HG03139 (cell line): ENCODE results near the gene GMNN.
"Not testable (repeated sequence)": the region's sequence is repeated elsewhere in the genome, so short reads cannot be mapped to it uniquely, and the experiment has no call there.

Experiments used
- ATAC-seq: cut with Tn5 transposase; IDR thresholded peaks from one replicate; pipeline ENCODE4 v1.9.1; 2021; ENCODE audit not compliant: unreplicated experiment

The GMNN gene

DNA sequence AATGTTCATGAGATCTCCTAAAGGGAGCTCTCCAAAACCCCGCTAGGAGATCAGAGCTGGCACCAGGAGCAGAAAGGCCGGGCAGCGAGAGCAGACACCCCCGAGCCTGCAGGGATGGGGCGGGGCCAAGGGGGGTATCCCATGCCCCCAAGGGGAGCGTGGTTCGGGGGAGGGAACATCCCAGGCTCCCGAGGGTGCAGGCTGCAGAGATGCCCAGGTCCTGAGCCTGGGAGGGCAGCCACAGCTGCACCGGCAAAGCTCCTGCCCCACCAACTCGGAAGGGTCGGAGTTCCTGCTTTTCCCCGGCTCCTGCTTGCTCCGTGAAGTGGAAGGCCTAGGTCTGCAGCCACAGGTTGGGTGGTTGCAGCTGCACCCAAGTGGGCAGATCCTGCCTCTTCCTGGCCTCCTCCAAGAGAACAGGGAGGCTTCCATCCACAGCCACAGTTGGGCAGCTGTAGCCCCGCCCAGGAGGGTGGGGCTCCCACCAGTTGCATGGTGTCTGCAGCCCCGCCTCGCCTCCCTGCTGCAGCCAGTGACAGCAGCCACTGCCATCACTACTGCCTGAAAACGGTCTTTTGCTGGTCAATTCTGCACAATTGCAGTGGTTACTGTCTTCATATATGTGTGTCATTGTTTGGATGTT, 13.4 kb upstream of the GMNN start:
- ATAC-seq = no peak

DNA sequence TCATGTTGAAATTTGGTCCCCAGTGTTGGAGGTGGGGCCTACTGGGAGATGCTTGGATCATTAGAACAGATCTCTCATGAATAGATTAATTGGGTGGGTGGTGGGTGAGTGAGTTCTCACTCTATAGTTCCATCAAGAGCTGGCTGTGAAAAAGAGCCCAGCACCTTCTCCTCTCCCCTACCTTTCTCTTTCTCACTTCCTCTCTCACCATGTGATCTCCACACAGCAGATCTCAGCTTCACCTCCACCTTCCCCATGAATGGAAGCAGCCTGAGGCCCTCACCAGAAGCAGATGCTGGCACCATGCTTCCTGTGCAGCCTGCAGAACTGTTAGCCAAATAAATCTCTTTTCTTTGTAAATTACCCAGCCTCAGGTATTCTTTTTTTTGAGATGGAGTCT, 12.9 kb upstream of the GMNN start:
- ATAC-seq = no peak

GRCh38 chr6:24763578-24763977, 11.2 kb upstream of the GMNN start:
- no peak for ATAC-seq

- not testable (repeated sequence) for ATAC-seq
Observed at GRCh38 chr6:24764833-24765828, 9.6 kb upstream of the GMNN start.

DNA sequence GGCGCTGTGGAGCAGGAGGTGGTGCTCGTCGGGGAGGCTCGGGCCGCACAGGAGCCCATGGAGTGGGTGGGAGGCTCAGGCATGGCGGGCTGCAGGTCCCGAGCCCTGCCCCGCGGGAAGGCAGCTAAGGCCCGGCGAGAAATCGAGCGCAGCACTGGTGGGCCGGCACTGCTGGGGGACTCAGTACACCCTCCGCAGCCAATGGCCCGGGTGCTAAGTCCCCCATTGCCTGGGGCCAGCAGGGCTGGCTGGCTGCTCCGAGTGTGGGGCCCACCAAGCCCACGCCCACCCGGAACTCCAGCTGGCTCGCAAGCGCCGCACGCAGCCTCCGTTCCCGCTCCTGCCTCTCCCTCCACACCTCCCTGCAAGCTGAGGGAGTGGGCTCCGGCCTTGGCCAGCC, 8.8 kb upstream of the GMNN start:
- not testable (repeated sequence) for ATAC-seq

GRCh38 chr6:24766680-24767462, 7.9 kb upstream of the GMNN start:
- ATAC-seq = no peak

- ATAC-seq = no peak
Observed at GRCh38 chr6:24768361-24768760, 6.4 kb upstream of the GMNN start.

DNA sequence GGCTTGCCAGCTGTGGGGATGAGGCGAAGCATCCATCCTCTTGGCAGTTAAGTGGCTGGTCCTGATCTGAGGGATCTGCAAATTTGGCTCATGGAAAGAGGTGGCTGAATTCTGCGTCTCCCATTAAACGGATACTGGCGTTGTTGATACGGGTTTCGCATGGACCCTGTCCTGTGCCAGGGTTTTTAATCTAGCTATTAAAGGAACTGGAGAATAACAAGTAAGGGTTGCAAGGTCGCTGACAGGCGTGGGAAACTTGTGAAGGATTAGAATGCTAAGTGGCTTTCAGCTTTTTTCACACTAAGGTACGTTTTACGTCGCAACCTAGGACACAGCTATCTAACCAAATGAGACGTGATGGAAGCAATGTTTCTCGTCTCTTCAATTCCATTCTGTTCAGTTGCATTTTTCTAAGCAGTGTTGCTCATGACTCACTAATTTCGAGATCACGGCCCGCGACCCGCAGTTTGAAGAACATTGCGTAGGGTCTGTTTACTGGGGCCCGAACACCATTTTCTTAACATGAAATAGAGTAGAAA, 852 bp downstream of the GMNN start:
- ATAC-seq = no peak

- ATAC-seq = no peak
Observed at GRCh38 chr6:24777227-24777626, 2.5 kb downstream of the GMNN start.

GRCh38 chr6:24778121-24778520, 3.4 kb downstream of the GMNN start:
- no peak for ATAC-seq

DNA sequence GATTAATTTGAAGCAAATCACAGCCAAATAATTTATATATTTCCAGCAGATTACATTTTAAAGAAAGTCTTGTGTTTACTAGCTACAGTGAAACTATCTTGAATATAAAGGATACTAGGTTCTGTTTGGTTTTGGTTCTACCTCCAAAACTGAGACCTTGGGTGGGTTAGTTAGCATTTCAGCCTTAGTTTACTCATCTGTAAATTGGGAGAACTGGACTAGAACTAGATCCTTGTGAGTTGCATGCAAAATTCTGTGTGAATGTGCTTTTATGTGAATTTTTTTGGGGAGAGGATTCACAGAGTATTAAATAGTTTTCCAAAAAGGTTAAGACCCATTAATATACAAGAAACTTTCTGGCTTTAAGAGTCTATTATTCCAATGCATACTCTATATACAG, 4.1 kb downstream of the GMNN start:
- ATAC-seq = no peak

DNA sequence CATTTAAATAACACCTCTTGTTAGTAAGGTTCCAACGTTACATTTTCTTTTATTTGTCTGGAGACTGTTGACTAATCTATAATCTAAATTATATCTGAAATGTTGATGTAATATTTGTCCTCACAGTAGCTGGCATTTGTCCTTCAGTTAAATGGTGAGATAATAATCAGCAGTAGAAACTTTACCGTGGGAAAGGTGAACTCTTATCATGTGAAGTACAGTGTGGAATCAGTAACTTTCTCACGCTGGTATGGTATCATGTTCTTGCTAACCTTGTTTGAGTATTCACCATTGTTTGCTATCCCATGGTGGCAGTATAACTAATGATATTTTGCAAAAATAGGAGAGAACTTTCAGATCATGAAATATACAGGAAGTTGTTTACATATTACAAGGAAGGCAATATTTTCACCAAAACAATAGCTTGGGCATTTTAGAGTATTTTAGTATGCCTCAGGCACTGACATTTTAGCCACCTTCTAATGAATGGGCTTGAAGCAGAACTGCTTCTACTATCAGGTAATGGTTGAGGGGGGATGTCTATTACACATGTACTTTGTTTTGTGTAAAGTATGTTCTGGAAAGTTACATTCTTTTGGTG, 4.8 kb downstream of the GMNN start:
- no peak for ATAC-seq

- no peak for ATAC-seq
Observed at GRCh38 chr6:24780206-24780605, 5.5 kb downstream of the GMNN start.

- no peak for ATAC-seq
Observed at GRCh38 chr6:24788031-24788665, 13.4 kb downstream of the GMNN start.

GRCh38 chr6:24795106-24795505, 20.4 kb downstream of the GMNN start:
- no peak for ATAC-seq

DNA sequence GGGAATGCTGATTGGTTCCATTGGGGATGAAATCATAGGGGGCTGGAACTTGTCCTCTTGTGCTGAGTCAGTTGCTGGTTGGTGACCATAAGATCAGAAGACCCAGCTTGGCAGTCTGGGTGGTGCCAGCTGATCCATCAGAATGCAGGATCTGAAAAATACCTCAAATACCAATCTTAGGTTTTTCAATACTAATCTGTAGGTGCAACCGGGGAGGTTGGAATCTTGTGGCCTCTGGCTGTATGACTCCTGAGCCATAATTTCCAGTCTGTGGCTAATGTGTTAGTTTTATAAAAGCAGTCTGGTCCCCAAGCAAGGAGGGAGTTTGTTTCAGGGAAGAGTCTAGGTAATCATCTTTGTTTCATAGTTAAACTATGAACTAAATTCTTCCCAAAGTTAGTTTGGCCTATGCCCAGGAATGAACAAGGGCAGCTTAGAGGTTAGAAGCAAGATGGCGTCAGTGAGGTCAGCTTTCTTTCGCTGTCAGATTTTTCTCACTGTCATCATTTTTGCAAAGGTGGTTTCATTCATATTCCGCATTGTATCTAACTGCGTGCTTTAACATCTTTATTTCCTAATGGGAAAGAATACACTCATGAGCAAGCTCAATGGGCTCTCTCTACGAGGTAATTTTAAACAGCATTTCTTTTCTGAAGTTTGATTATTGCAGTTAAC, 22.0 kb downstream of the GMNN start:
- ATAC-seq = no peak

DNA sequence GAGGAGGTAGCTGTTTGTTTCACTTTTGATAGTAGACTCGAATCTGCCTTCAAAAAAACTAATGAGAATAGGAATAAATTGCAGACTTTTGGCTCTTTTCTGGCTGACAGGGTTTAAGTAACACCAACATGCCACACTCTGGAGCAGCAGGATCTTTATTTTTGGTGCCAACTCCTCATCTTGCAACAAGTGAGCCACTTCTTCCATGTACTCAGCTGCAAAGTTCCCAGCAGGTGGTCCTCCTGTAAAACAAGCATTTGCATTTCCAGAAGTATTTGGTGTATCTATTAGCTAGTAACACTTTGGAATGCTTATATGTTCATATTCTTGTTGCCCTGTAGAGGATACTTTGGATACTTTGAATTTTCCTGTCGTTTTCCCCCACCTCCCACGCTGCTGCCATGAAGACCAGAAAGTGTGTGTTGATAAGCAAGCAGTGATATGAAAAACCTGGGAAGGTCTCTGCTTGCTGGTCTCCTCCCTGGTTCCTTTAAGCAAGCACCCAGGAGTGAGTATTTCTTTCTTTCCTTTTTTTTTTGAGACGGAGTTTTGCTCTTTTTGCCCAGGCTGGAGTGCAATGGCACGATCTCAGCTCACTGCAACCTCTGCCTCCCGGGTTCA, 23.0 kb downstream of the GMNN start:
- ATAC-seq = no peak

GRCh38 chr6:24798740-24799540, 24.2 kb downstream of the GMNN start, which contains the start of gene ARMH2:
TSS of gene ARMH2 (minus strand) at chr6:24798917. CDS start at chr6:24798857, 60 bp downstream.
- no peak for ATAC-seq
